ENCODE results near the gene B3GALT6.

The B3GALT6 gene

GRCh38 chr1:1220197-1220596, 11.8 kb upstream of the B3GALT6 start:
- DNase-seq (ENCODE audit: low spot score), result no peak
- no peak for TF ChIP-seq CTCF (IDR thresholded peaks at IDR 0.05; ENCODE audit: extremely low read depth, missing control alignments)

GRCh38 chr1:1221887-1222574, 10.0 kb upstream of the B3GALT6 start:
- TF ChIP-seq CTCF (IDR thresholded peaks at IDR 0.05; ENCODE audit: extremely low read depth, missing control alignments), result no peak
- no peak for DNase-seq (ENCODE audit: low spot score)

- no peak for DNase-seq (ENCODE audit: low spot score)
- no peak for TF ChIP-seq CTCF (IDR thresholded peaks at IDR 0.05; ENCODE audit: extremely low read depth, missing control alignments)
Observed at GRCh38 chr1:1222575-1223225, 9.3 kb upstream of the B3GALT6 start.

- DNase-seq (ENCODE audit: low spot score), result no peak
Observed at GRCh38 chr1:1223321-1223720, 8.7 kb upstream of the B3GALT6 start.

GRCh38 chr1:1223891-1224290, 8.1 kb upstream of the B3GALT6 start:
- DNase-seq (ENCODE audit: low spot score), result no peak
- no peak for TF ChIP-seq CTCF (IDR thresholded peaks at IDR 0.05; ENCODE audit: extremely low read depth, missing control alignments)

More at GRCh38 chr1:1223321-1223720, 8.7 kb upstream of the B3GALT6 start:
- no peak for TF ChIP-seq CTCF (IDR thresholded peaks at IDR 0.05; ENCODE audit: extremely low read depth, missing control alignments)

- TF ChIP-seq CTCF (IDR thresholded peaks at IDR 0.05; ENCODE audit: extremely low read depth, missing control alignments), result no peak
Observed at GRCh38 chr1:1225238-1225845, 6.7 kb upstream of the B3GALT6 start.

GRCh38 chr1:1225913-1226312, 6.1 kb upstream of the B3GALT6 start:
- no peak for DNase-seq (ENCODE audit: low spot score)
- TF ChIP-seq CTCF (IDR thresholded peaks at IDR 0.05; ENCODE audit: extremely low read depth, missing control alignments), result no peak

More at GRCh38 chr1:1225238-1225845, 6.7 kb upstream of the B3GALT6 start:
- no peak for DNase-seq (ENCODE audit: low spot score)
